ENCODE measurements around the gene LARP4B.

Gene LARP4B

DNA sequence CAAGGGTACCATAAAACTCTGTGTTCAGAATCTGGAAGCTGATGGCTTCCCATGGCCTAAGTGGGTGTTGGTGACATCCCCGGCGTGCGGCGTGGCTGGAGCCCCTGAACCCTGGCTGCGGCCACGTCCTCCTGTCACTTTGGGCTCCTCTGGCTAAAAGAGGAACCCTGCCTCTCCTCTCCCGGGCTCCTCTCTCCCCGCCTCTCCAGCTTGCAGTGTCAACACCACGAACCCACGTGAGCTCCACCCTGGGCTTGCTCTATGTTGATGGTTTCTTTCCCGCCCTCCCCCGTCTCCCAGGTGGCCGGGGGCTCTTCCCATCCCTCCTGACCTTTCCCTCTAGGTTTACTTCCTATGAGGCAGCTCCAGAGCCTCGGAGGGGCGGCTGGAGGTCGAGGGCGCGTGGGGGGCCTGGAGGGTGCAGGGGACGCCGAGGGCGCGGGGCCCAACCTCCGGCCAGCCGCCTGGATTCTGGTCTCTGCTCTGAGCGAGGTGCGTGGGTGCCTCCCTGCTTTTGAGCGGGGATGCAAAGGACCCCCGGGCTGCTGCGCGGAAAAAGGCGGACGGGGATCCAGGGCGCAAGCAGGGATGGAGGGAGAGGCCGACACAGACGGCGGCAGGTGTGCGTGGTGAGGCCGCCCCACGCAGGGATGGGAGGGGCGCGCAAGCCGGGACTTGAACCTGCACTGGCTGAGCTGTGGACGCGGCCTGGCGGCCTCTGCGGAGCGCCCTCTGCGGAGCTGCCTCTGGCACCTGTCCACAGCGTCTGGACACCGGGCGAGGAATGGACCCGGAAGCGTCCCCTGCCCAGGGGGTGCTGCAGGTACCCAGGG lies 126.5 kb downstream of the LARP4B start:
- DNase-seq: no peak

DNA sequence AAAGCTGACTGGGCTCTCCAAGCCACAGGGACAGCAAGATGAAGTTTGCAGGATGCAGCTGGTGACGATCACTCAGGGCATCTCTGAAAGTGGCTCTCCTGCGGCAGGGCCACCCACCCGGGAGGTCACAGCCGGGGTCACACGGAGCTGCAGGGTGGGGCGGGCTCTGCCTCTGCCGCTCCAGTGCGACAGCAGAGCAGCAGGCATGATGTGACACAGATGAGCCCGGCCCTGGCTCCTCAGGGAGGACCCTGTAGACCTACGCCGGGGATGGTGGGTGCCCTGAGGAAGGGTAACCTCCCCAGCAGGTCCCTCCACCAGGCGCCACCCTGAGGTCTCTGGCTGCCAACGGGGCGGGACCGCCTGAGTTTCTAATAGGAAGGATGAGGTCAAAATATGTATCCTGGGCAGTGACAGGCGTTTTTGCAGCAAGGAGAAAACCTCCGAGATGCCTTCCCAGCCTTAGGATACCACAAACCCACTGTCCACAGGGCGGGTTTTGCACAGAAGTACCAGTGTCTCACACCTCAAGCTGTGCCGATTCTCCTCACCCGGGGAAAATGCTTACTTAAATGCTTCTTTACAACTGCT lies 127.2 kb downstream of the LARP4B start:
- no peak for DNase-seq

DNA sequence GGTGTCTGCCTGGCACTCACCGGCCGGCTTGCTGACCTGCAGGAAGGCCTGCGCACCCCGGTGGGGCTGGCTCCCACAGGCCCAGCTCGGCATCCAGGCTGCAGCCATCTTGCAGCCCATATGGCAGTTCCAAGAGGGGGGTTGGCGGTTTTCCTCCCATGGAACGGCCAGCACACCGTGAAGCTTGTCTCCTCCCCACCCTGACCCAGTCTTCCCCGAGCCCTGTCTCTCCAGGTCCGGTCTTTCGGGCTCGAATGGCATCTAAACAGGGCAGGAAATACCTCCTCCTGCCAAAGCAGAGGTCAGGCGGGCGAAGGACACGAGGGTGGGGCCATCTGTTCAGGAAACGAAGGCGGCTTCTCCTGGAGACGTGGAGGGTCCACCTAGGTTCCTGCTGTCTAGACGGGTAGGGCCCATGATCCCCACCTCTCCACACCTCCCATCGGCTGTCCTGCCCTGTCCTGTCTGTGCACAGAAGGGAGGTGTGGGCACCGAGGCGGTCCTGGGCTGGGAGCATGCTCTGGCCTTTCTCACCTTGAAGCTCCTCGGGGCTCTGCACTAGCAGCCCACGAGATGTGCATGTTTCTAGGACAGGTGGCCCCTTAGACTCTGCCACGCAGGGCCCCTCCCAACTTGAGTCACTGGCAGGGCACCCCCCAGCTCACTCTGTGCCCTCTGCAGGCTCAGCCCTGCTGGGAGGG lies 128.3 kb downstream of the LARP4B start:
- DNase-seq: no peak

DNA sequence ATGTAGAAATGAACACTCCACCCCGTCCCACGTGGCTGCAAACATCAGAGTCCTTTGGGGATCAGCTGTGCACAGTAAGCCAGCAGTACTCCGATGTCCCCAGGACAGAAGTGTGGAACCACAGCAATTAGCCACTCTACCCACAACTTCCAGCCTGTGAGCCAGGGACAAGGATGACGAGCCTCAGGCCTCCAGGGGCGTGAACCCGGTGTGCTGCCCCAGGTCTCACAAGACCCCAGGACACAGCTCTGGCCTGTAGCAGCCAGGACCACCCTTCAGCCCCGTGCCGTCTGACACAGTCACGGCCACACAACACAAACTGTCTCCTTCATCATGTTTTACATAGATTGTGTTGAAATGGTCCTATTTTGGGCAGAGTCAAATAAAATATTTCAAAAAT lies 129.0 kb downstream of the LARP4B start:
- DNase-seq: no peak

DNA sequence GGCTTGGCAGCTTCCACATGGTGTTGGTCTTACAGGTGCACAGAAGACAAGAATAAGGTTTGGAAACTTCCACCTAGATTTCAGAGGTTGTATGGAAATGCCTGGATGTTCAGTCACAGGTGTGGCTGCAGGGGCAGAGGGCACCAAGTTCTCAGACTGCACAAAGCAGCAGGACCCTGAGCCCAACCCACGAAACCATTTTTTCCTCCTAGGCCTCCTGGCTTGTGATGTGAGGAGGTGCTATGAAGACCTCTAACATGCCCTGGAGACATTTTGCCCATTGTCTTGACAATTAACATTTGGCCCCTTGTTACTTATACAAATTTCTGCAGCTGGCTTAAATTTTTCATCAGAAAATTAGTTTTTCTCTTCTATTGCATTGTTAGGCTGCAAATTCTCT lies 134.3 kb downstream of the LARP4B start:
- DNase-seq: no peak

DNA sequence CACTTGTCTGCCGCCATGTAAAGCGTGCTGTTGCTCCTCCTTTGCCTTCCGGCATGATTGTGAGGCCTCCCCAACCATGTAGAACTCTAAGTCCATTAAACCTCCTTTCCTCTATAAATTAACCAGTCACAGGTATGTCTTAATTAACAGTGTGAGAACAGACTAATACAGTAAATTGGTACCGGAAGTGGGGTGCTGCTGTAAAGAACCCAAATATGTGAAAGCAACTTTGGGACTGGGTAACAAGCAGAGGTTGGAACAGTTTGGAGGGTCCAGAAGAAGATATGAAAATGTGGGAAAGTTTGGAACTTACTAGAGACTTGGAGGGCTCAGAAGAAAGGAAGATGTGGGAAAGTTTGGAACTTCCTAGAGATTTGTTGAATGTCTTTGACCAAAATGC lies 135.3 kb downstream of the LARP4B start:
- no peak for DNase-seq

DNA sequence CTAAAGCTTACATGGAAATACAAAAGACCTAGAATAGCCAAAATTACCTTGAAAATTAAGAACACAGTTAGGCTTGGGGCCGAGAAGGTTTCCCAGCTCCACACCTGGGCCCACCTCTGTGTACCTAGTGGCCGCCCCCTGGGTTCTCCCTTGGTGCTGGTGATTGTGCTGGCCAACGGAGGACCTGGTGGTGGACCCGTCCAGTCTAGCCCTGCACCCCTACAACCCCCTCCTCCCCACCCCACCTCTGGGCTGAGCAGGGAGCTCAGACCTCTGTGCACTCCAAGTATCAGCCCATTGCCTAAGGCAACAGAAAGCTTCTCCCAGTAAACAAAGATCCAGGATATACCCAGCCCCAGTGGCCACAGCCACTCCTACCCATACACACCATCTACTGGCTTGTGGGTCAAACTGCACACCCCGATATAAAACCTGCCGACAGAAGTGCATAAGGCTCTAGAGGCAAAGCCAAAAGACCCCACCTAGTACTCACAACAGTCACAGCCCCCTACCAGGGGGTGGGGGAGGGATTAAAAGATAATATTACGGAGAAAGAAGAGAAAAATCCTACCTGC lies 137.0 kb downstream of the LARP4B start:
- no peak for DNase-seq

DNA sequence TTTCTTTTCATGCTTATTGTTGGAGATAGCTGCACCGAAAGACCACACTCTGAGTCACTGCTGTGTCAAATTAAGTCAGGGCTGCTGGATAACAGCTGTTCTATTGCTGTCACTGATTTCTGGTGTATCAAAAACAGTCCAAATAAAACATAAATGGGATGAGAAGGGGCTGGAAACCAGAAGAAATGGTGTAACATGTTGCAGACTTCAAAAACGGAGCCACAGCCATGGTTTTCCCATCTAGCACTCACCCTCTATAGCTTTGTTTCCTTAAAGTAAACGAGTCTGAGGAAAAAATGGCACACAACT lies 138.8 kb downstream of the LARP4B start:
- DNase-seq: no peak

DNA sequence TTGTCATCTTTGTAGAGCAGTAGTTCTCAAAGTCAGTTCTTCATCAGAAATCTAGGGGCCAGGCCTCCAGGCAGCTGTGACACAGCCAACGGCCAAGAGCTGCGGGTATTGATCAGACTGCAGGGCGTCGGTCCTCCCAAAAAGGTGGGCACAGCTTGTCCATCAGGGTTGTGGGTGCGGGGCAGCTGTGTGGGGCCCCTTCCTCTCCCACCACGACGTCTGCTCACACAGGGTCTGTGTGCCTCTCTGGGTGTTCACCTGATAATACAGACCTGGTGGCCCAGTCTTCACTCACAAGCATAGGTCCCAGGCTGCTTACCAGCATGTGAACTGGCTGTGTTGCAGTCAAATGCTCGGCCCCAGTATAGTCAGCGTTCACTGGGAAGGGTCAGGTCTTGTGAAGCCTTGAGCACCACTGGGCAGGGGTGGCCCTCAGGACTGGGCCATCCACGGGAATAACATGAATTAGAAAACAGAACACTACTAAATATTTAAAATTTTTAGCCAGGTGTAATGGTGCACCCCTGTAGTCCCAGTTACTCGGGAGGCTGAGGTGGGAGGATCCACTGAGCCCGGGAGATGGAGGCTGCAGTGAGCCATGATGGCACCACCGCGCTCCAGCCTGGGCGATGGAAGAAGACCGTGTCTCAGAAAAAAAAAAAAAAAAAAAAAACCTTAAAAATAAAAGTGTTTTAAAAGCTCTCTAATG lies 139.3 kb downstream of the LARP4B start:
- no peak for DNase-seq

DNA sequence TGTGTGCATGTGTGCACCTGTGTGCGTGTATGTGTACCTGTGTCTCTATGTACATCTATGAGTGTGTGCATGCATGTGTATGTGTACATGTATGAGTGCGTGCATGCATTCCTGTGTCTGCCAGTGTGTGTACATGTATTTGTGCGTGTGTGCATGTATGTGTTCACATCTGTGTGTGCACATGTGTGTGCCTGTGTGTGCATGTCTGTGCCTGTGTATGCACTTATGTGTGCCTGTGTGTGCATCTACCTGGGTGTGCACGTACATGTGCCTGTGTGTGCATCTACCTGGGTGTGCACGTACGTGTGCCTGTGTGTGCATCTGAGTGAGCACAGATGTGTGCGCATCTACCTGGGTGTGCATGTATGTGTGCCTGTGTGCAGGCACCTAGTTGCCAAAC lies 139.9 kb downstream of the LARP4B start:
- DNase-seq: no peak

DNA sequence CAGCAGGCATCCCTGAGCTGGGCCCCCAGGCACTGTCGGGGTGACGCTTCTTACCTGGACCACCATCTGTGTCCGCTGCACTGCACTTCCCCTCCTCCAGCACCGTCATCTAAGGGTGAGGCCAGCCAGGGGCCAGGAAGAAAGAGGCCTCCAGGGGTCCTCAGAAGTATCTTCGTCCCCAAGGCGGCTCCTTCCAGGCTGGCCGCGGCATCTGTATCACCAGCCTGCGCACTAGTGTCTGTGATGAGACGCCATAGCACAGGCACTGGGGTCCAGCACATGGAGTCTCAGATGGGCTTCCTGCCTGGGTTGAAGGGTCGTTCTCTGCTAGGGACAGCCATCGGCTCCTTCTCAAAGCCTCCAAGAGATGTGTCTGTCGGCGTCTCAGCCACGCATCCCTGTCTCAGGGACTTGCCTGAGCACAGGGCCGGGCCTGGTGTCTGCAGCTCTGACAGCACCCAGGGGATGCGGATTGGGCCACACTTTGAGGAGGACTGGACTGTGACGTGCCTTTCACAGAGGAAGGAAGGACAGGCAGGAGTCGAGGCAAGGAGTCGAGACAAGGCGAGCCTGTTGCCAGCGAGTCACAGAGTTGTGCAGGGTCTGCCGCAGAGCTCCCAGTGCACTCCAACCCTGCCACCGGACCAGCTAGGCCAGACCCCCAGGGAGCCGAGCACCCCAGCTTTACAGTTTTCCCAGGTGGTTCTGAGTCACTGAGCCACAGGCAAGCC lies 140.5 kb downstream of the LARP4B start:
- no peak for DNase-seq

DNA sequence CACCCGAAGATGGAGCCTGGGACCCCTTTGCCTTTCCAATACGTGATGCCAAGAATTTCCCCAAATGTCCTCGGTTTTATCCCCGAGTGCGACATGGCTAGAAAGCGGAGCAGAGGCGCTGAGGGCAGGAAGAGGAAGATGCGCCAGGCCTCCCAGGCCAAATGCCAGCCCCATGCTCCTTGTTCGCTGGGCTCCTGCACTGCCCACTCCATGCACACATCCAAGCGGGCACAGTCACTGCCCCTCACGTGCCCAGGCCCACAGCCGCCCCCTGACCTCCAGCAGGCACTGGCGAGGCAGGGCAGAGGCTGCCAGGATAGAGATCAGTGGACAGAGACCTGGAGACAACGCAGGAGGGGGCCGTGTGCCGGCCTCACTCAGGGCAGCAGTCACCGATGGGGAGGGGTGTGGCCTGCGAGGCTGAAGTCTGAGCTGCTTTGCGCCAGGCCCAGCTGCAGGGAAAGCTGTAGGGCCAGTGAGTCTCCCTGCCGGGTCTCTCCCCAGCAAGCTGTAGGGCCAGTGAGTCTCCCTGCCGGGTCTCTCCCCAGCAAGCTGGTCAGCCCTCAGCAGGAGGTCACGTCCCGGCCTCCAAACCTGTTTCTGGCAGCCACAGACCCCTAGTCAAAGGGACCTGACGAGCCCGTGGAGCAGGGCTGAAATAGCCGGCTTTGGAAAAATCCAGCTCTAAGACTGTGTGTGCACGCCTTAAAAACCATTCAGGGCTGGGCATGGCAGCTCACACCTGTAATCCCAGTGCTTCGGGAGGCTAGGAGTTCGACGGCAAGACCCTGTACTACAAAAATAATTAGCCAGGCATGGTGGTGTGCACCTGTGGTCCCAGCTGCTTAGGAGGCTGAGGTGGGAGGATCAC lies 141.4 kb downstream of the LARP4B start:
- DNase-seq: no peak

DNA sequence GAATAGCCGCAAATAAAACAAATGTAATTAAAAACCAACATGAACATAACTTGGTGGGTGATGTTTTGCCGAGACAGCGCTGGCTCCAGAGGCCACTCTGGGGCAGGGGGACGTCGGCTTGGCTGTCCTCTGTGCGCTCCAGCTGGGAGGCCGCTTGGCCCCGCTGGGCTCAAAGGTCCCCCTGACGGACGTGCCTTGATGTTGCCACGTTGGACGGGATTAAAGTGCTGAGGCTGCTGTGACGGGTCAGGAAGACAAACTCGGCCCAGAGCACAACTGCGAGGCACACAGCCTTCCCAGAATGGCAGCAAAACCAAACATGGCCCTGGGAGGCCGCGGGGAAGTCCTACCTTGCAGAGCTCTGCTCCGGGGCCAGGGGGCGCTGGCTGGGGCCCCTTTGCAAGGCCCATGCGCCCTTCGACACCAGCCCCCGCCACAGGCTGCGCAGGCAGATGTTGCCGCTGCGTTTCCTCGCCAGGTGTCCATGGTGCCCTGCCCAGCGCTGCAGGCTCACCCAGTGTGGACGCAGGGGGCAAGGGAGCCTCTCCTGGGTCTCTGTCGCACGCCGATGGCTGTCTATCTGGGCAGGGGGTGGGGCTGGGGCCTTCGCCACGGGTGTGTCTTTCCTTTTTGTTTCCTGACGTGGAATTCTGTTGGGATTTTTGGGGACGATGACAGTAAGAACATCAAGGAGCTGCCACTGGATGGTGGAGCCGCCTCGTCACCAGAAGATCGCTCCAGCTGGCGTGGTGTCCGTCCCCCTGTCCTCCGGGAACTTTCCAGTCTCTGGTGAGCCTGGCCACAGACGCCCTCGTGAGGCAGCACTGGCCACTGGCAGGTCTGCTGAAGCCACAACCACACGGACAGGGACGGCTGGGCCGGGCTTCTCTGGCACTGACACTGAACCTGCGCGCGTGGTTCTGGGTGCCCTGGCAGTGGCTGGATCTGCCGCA lies 142.4 kb downstream of the LARP4B start:
- peak in 1 of 2 experiments; percentile 78 for DNase-seq

DNA sequence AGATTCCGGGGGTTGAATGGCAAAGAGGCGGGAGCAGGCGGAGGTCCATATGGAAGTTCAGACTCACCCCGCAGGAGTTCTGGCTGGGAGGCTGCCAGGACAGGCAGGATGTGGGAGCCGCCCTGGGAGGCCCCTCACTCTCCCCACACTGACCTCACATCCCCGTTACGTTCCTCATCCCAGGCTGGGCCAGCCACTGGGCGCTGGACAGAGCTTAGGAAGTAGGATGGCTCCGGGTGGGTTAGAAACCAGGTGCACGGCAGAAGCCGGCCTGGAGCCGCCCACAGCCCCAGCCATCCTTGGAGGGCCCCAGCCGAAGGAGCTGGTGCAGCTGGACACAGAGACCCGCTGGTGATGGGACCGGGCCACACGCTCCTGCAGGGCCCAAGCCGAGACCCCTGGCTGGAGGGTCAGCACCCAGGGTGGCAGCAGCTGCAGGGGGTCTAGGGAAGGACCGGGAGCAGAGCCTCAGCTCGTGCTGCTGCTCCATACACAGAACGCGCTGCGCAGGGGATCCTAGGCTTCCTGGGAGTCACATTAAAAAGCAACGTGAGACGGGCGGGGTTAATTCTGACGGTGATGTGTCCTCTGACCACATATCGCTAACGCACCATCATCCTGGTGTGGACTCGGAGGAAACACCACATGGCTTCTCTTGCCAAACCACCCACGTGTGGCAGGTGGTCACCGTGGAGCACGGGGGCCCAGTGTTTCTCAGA lies 143.4 kb downstream of the LARP4B start:
- DNase-seq: no peak

DNA sequence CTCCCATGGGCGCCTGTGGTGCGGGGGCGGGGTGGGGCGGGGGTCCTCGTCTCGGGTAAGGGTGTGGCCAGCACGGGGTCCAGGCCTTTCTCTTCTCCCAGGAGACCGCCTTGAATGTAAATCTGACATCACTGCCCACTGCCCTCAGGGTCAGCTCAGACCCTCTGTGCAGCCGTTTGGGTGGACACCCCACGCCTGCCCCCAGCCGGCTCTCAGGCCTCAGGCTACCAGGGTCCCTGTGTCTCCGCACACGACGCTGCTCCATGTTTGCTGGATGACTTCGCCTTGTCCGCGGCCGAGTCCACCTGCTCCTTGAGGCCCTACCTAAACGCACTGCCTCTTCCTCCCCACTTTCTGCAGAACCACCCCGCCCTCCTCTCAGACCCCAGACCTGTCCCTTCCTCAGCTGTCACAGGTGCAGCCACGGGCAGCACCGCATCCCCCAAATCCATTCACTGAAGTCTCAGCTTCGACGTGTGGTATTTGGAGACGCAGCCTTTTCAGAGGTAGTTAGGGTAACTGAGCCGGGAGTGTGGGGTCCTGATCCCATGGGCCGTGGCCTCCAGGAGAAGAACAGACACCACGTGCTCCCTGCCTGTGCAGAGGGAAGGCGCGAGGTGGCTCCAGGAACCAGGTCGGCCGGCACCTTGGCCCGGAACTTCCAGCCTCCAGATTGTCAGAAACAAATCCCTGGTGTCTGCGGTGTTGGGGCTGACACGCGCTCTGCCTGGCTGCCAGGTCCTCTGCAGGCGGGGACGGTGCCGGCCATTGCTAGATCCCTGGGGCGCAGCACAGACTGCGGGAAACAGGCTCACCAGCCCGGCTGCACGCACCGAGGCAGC lies 144.7 kb downstream of the LARP4B start:
- no peak for DNase-seq

DNA sequence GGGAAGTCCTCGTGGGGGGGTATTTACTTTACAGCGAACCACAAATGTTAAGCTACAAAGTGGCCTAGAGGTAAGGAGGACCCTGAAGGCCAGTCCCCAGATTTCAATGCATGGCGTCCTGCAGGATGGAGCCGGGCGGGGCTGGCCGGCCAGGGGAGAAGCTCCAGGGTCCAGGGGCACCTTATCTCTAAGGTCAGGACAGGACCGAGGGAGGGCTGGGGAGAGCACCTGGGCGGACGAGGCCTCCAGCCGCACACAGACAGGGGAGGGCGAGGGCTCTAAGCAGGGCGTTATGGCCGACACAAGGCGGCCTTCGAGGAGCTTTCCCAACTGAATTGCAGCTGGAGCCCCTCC lies 145.7 kb downstream of the LARP4B start:
- DNase-seq: no peak

DNA sequence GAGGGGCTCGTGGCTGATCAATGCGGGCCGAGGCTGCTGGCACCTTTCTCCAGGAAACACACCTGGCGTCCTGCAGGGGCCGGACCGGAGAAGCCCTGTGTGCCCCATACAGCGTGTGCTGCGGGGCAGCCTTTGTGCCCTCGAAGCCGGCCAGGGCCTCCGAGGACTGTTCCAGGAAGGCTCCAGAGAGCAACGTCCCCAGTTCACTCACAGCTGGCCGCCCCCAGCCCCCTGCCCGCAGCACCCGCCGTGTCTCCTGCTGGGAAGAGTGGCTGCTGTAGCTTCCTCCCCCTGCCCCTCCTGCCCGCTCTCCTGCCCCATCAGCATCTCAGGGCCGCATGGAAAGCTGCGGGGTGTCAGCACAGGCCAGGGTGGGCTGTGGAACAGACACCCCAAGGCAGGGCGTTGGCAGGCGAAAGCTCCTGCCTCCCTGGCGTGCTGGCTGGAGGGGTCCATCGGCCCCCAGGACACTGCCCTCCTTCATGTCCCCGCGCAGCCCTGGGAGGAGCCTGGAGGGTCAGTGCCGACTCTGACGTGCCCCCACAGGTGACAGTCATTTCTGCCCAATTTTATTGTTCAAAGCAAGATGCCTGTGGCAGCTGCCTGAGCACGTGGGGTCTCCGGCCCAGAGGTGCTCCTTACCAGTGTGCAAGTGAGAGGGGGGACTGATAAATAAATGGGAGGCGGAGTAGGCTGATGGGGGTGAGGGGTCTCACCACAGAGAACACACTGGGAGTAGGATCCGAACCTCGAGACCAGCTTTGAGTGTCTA lies 146.2 kb downstream of the LARP4B start:
- DNase-seq: no peak

All from cerebellar nuclear complex (tissue), 1 donor.